ENCODE data around the gene LIPT2. TPM values are rescaled to one million over a fixed set of nuclear protein-coding genes. Genes with fewer than 3 reads are reported as not detected.
"Not testable (repeated sequence)": the region's sequence is repeated elsewhere in the genome, so short reads cannot be mapped to it uniquely, and the experiment has no call there.

The LIPT2 gene
- total RNA-seq = 1 to 10 TPM; 4.2 to 5.0 TPM

DNA sequence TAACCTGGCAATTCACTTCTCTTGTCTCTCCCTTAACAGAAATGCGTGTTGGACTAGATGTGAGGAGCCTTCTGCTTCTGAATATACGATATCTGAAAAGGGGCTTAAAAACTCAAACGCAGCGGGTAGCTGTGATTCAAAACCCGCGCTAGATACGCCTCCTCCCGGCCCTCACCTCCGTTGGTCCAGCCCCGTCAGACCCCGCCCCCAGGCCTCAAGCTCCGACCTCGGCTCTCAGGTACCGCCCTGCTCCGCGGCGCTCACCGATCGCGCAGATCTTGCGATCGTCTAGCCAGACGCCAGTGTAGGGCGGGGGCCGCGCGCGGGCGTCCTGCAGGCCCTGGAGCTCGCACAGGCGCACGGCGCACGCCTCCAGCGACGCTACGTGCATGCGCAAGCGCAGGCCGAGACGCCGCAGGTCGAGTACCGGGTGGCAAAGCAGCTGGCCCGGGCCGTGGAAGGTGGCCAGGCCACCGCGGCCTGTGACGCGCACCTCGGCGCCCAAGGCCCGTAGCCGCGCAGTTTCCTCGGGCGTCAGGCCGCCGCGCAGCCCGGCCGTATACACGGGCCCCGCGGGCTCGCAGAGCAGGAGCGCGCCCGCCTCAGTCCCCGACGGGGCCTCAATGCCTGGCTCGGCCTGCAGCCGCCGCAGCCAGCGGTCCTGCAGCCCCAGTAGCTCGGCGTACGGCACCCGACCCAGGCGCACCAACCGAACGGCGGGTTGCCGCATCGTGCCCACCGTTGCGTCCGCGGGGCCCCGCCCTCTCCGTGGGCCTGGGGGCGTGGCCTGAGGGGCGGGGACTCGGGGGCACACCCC, at the start of gene LIPT2:
Gene LIPT2 (minus strand): TSS at position 751 of the 817 bp plus-strand sequence. CDS start 21 bp downstream, at position 730.
- intact Hi-C loops (cut with DNase I, micrococcal nuclease) = loop anchor here (1.0 to 5.0 kb wide), 16 partner anchors 94 to 1322 kb away; partner anchors contain the start of genes PGM2L1 (in 2 of the 2), POLD3 (in 2 of the 2), C2CD3 (in 1 of the 2) and COA4 (in 1 of the 2)
- Mint-ChIP-seq H3K9me3 (ENCODE audit: low read depth) (peaks cover 2% of the 10 kb centered on the region), H3K36me3 (ENCODE audit: low read depth) (no peaks in the 10 kb centered on the region), H3K27ac (peak within 1 kb of the TSS; percentile 86), H3K4me1 (peaks cover 22% of the 10 kb centered on the region), H3K4me3 (peak within 1 kb of the TSS; percentile 73), H3K27me3 (no peaks in the 10 kb centered on the region)
- DNase-seq = peak; percentile 99
- ATAC-seq = peak; percentile 96
- POLR2A ChIA-PET = interaction anchor here (0.6 to 2.5 kb wide), 9 partner anchors 18 to 895 kb away, joined by 3 to 19 read pairs (median 4); partner anchors contain the start of genes FAM168A, PGM2L1, POLD3 and RAB6A
- CTCF ChIA-PET = interaction anchor here (0.6 to 3.5 kb wide), 11 partner anchors 8 to 531 kb away, joined by 3 to 13 read pairs (median 3); partner anchors contain the start of gene C2CD3

DNA sequence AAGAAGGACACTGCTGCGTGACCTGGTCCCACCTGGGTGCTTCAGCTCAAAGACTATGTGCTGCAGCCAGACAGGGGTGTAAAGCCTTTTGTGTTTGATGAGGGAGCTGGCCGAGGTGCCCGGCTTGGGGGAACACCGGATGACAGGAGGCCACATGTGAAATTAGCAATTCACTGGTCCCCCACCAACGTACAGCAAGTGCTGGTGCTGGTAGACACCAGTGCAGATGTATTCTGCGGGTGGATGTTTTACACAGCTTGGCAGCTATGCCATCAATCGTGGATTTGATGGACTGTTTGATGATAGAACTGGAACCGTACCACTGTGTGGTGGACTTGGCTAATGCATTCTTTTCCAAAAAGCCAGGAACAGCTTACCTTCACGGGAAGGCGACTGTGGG, 47.9 kb upstream of the LIPT2 start:
- Mint-ChIP-seq H3K4me1 (no peaks in the 10 kb centered on the region), H3K4me3 (no peak overlapping the region), H3K27me3 (no peaks in the 10 kb centered on the region), H3K9me3 (ENCODE audit: low read depth) (peaks cover 18% of the 10 kb centered on the region), H3K36me3 (ENCODE audit: low read depth) (peaks cover 3% of the 10 kb centered on the region), H3K27ac (no peak overlapping the region)
- DNase-seq (no peak), ATAC-seq (no peak)
- CTCF ChIA-PET = no interaction called here
- POLR2A ChIA-PET = no interaction called here
- intact Hi-C loops (cut with DNase I, micrococcal nuclease) = no loop called here

DNA sequence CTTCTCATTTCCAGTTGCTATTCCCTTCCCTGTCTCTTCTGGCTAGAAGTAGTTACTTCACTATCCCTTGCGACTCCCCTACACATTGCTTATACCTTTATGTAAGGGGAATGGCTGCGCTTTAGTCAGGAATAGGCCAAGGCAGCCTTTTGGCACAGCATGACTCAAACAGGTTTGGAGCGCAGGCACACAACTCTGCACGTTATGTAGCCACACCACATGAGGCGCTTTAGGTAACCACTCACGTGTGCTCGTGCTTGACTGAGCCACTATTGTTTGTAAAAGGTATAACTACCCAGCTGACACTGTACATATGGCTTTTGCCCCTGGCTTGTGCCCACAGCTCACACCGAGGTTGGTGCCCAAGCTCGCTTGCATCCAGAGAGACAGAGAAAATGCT, 46.7 kb upstream of the LIPT2 start:
- H3K36me3 Mint-ChIP-seq (ENCODE audit: low read depth) = peaks cover 3% of the 10 kb centered on the region
- no peak overlapping the region for H3K4me3 Mint-ChIP-seq
- POLR2A ChIA-PET = no interaction called here
- intact Hi-C loops (cut with DNase I, micrococcal nuclease) = no loop called here
- DNase-seq (no peak), ATAC-seq (no peak)
- no peaks in the 10 kb centered on the region for H3K4me1 Mint-ChIP-seq
- CTCF ChIA-PET = no interaction called here
- H3K9me3 Mint-ChIP-seq (ENCODE audit: low read depth) = peaks cover 18% of the 10 kb centered on the region
- H3K27me3 Mint-ChIP-seq = no peaks in the 10 kb centered on the region
- no peak overlapping the region for H3K27ac Mint-ChIP-seq

DNA sequence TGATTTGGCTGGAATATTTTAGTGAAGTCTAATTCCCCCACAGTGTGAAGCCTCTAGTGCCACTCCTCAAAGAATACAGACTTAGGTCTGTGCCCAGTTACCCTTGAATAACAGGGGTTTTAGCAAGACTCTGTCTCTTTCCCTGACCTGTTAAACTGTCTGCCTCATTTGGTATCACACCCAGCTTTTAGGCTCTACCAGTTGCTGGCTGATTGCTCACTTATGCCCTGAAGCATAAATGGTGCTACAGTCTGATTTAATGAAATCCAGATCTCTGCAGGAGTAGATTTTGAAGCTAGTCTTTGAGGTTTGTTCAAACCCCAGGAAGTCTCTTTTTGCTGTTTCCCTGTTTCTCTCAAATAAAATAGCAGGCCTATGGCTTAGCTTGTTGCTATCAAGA, 45.2 kb upstream of the LIPT2 start:
- Mint-ChIP-seq H3K27me3 (no peaks in the 10 kb centered on the region), H3K4me1 (no peaks in the 10 kb centered on the region), H3K4me3 (no peak overlapping the region), H3K36me3 (ENCODE audit: low read depth) (peaks cover 3% of the 10 kb centered on the region), H3K9me3 (ENCODE audit: low read depth) (peaks cover 12% of the 10 kb centered on the region), H3K27ac (no peak overlapping the region)
- CTCF ChIA-PET = no interaction called here
- DNase-seq (no peak), ATAC-seq (no peak)
- intact Hi-C loops (cut with DNase I, micrococcal nuclease) = no loop called here
- POLR2A ChIA-PET = no interaction called here

DNA sequence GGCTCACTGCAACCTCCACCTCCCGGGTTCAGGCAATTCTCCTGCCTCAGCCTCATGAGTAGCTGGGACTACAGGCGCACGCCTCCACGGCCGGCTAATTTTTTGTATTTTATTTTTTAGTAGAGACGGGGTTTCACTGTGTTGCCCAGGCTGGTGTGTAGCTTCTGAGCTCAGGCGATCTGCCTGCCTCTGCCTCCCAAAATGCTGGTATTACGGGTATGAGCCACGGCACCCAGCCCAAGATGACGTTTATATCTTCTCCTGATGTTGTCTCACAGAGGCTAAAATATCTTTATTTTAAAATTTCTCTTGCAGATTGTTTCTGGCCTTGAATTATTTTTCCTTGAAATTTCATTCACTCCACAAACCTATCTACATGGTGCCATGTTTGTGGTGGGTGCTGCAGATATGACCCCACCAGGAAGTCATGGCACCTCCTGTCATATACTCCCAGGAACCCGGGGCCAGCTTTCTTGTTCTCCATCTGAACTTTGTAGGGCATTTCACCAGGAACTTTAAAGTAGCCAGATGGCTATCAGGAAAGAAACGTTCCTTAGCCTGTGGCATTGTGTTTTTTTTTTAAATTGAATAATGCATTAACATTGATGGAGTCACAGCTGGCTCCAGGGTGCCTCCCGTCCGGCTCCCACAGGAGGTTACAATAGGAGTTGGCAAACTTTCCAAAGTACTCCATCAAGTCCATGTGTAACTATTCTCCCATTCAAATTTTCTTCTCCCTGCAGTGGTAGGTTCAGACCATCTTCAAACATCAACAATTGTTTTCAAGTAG, 42.0 kb upstream of the LIPT2 start:
- ChIA-PET CTCF (interaction anchor here (0.9 kb wide), 1 partner anchor 36 kb away, joined by 4 read pairs; no protein-coding TSS in a partner anchor), POLR2A (no interaction called here)
- Mint-ChIP-seq H3K9me3 (ENCODE audit: low read depth) (peaks cover 12% of the 10 kb centered on the region), H3K36me3 (ENCODE audit: low read depth) (peaks cover 3% of the 10 kb centered on the region), H3K27ac (no peak overlapping the region), H3K27me3 (peaks cover 3% of the 10 kb centered on the region), H3K4me3 (no peak overlapping the region), H3K4me1 (no peaks in the 10 kb centered on the region)
- intact Hi-C loops (cut with DNase I, micrococcal nuclease) = no loop called here
- DNase-seq = no peak
- ATAC-seq = no peak

DNA sequence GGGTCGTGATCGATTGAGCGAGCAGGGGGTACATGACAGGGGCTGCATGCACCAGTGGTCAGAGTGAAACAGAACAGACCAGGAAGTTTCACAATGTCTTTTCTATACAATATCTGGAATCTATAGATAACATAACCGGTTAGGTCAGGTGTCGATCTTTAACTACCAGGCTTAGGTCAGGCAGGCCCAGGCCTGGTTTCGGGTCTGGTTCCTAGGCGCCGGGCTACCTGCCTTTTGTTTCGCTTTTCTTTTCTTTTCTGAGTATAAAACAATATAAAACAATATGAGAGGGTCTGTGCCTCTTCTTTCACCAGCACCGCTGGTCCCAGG, 41.4 kb upstream of the LIPT2 start:
- CTCF ChIA-PET = interaction anchor here (0.7 kb wide), 1 partner anchor 65 kb away, joined by 3 read pairs; no protein-coding TSS in a partner anchor
- H3K4me1 Mint-ChIP-seq; DNase-seq; POLR2A ChIA-PET; ATAC-seq; H3K27me3 Mint-ChIP-seq; H3K4me3 Mint-ChIP-seq; intact Hi-C loops (cut with DNase I, micrococcal nuclease); H3K27ac Mint-ChIP-seq; H3K36me3 Mint-ChIP-seq (ENCODE audit: low read depth): not testable (repeated sequence)
- peaks cover 12% of the 10 kb centered on the region for H3K9me3 Mint-ChIP-seq (ENCODE audit: low read depth)

DNA sequence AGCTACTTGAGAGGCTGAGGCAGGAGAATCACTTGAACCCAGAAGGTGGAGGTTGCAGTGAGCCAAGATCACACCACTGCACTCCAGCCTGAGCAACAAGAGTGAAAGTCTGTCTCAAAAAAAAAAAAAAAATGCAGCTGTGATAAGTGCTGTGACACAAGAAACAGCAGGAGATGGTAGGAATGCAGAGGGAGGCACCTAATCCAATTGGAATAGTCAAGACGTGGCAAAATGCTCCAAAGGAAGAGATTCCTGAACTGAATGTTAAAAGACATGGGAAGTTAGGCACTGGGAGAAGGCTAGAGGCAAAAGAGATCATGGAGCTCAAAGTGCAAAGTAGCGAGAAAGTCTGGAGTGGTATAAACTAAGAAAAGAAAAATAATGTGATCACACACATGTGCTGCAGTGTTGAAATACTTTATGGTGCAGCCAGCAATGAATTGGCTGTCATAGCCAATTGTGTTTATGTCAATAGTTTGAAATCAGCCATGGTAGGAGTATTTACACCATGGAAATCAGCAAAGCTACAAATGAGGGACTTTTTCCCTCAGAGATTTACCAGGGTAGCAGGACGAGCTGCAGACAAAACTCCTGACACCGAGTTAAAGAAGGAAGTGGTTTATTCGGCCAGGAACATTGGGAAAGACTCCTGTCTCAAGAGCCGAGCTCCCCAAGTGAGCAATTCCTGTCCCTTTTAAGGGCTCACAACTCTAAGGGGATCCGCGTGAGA, 40.9 kb upstream of the LIPT2 start:
- CTCF ChIA-PET = interaction anchor here (0.7 kb wide), 1 partner anchor 66 kb away, joined by 3 read pairs; no protein-coding TSS in a partner anchor

DNA sequence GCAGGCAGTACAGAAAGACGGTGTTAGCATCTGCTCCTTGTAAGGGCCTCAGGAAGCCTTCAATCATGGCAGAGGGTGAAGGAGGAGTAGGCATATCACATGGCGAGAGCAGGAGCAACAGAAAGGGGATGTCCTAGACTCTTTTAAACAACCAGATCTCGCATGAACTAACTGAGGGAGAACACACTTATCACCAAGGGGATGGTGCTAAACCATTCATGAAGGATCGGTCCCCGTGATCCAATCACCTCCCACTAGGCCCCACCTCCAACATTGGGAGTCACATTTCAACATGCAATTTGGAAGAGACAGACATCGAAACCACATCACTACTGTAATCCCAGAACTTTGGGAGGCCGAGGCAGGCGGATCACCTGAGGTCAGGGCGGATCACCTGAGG, 39.9 kb upstream of the LIPT2 start:
- Mint-ChIP-seq H3K4me1 (no peaks in the 10 kb centered on the region), H3K36me3 (ENCODE audit: low read depth) (peaks cover 3% of the 10 kb centered on the region), H3K27me3 (peaks cover 3% of the 10 kb centered on the region), H3K9me3 (ENCODE audit: low read depth) (peaks cover 9% of the 10 kb centered on the region), H3K4me3 (no peak overlapping the region), H3K27ac (no peak overlapping the region)
- ATAC-seq (no peak), DNase-seq (no peak)
- ChIA-PET CTCF (no interaction called here), POLR2A (no interaction called here)
- intact Hi-C loops (cut with DNase I, micrococcal nuclease) = no loop called here

More for the DNA sequence above, 40.9 kb upstream of the LIPT2 start:
- intact Hi-C loops (cut with DNase I, micrococcal nuclease) = no loop called here
- peaks cover 3% of the 10 kb centered on the region for H3K36me3 Mint-ChIP-seq (ENCODE audit: low read depth)
- no peak overlapping the region for H3K4me3 Mint-ChIP-seq
- no peaks in the 10 kb centered on the region for H3K4me1 Mint-ChIP-seq
- no peak for DNase-seq
- ATAC-seq = no peak
- POLR2A ChIA-PET = interaction anchor here (0.6 kb wide), 1 partner anchor 267 kb away, joined by 3 read pairs; no protein-coding TSS in a partner anchor
- peaks cover 3% of the 10 kb centered on the region for H3K27me3 Mint-ChIP-seq
- H3K9me3 Mint-ChIP-seq (ENCODE audit: low read depth) = peaks cover 12% of the 10 kb centered on the region
- H3K27ac Mint-ChIP-seq = no peak overlapping the region

DNA sequence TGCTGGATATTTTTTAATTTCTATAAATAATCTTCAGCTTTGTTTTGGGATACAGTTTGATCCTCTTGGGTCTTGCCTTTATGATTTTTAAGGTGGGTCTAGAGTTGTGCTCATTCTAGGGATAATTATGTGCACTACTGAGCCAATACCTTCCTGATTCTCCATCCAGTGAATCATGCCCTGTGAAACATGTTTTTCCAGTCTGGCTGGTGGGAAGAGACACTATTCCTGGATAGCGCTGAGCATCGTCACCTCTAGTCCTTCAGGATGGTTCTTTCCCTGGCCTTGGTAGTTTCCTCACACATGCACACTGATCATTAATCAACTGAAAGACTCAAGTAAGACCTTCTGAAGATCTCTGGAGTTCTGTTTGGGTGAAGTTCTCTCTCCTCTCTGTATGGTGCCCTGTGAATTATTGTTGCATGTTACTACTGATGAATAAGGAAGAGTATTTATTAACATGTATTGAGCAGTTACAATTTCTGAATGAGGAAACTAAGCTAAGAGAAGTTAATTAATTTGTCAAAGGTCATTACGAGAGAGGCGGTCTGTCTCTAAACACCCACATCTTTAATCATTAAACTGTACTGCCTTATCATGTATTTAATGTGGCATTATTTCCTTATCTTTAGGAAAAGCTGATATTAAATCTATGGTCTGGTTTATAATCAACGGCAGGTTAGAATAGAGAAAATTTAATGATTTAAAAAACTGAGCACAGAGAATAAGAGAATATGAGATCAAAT, 39.1 kb upstream of the LIPT2 start:
- Mint-ChIP-seq H3K4me1 (no peaks in the 10 kb centered on the region), H3K9me3 (ENCODE audit: low read depth) (peaks cover 2% of the 10 kb centered on the region), H3K27me3 (peaks cover 3% of the 10 kb centered on the region), H3K27ac (no peak overlapping the region), H3K36me3 (ENCODE audit: low read depth) (peaks cover 1% of the 10 kb centered on the region), H3K4me3 (no peak overlapping the region)
- ATAC-seq (no peak), DNase-seq (no peak)
- ChIA-PET CTCF (no interaction called here), POLR2A (no interaction called here)
- intact Hi-C loops (cut with DNase I, micrococcal nuclease) = no loop called here

DNA sequence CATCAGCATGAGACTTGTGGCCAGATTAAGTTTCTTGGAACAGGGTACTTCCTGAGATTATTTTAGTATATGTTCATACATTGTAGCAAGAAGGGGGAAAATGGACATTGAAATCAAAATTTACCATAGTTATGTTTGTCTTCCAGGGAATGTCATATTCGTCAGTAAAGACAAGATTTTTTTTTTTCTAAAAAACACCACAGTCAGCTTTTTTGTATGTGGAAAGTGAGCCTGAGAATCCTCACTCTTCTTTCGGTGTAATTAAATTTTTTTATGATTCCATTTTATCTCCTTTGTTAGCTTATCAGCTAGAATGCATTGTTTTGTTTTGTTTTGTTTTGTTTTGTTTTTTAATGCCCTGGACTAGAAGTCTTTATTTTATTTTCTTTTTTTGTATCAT, 31.5 kb upstream of the LIPT2 start:
- no peak for ATAC-seq
- intact Hi-C loops (cut with DNase I, micrococcal nuclease) = no loop called here
- no peaks in the 10 kb centered on the region for H3K4me1 Mint-ChIP-seq
- H3K27me3 Mint-ChIP-seq = peaks cover 11% of the 10 kb centered on the region
- DNase-seq = no peak
- H3K9me3 Mint-ChIP-seq (ENCODE audit: low read depth) = no peaks in the 10 kb centered on the region
- ChIA-PET CTCF (interaction anchor here (0.8 to 1.3 kb wide), 2 partner anchors 11 to 70 kb away, joined by 3 to 5 read pairs; no protein-coding TSS in a partner anchor), POLR2A (no interaction called here)
- H3K27ac Mint-ChIP-seq = no peak overlapping the region
- no peak overlapping the region for H3K4me3 Mint-ChIP-seq
- no peaks in the 10 kb centered on the region for H3K36me3 Mint-ChIP-seq (ENCODE audit: low read depth)

DNA sequence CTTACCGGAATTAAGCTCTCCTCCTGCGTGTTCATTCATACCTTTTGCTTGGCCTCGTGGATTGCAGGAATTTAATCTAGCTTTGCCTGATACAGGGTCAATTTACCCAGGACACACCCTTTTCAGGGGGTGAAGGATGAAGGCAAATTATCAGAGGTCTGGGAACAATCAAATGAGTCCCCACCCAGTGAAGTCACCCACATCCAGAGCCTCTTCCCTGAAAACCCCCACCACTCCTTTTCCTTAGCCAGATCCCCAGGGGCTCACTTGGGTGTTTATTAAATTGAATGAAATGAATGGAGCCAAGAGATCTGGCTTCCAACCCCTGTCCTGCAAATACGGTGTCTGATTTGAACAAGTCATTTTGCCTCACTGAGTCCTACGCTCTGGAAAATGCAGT, 31.0 kb upstream of the LIPT2 start:
- Mint-ChIP-seq H3K36me3 (ENCODE audit: low read depth) (no peaks in the 10 kb centered on the region), H3K9me3 (ENCODE audit: low read depth) (no peaks in the 10 kb centered on the region), H3K27me3 (peaks cover 11% of the 10 kb centered on the region), H3K27ac (no peak overlapping the region), H3K4me3 (no peak overlapping the region), H3K4me1 (no peaks in the 10 kb centered on the region)
- no peak for ATAC-seq
- CTCF ChIA-PET = interaction anchor here (1.3 kb wide), 1 partner anchor 70 kb away, joined by 5 read pairs; no protein-coding TSS in a partner anchor
- no peak for DNase-seq
- intact Hi-C loops (cut with DNase I, micrococcal nuclease) = no loop called here
- POLR2A ChIA-PET = no interaction called here
